Activated CD4-positive, alpha-beta T cell treated with anti-CD3 and anti-CD28 coated beads for 24 hours (primary cell): ENCODE data around the gene RARG.

Experiments
- DNase-seq, 2 donors: peaks; one replicate each; pipeline ENCODE4 v3.0.0-alpha.2; 2020; ENCODE audit warnings: low read depth in 2 of 2

RARG gene

GRCh38 chr12:53244337-53244736, 12.3 kb upstream of the RARG start:
- no peak for DNase-seq

DNA sequence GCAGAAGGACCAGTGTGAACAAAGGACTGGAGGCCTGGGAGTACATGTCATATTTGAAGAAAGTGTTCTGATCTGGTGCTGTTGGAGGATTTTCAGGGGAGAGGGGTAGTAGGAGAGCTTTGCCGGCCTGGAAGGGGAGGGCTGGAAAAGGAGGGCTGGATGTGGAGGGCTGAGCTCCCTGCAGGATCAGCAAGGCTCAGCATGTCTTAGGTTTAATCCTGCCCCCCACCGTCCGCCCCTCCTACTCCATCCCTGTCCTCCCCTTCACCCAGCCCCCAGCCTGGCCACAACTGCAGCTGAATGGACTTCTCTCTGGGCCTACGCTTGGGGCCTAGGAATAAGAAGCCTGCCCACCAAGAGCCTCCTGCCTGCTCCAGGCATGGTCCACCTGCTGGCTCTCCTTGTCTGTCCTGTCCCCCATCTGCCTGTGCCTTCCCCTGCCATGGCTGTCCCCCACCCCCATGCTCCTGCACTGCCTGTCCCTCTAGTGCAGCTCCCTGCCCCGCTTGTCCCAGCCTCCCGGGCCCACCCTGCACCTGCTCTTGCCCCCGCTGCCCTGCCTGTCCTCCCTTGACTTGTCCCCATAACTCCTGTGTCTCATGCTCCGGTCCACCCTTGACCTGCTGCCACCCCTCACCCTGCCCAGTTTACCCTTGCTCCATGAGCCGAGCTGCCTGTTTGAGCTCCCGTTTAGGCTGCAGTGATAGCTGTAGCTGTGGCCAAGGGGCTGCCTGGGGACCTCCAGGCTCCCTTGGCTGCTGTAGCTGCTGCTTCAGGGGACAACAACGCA, 9.8 kb upstream of the RARG start:
- no peak for DNase-seq

GRCh38 chr12:53239643-53240258, 7.7 kb upstream of the RARG start:
- no peak for DNase-seq

DNA sequence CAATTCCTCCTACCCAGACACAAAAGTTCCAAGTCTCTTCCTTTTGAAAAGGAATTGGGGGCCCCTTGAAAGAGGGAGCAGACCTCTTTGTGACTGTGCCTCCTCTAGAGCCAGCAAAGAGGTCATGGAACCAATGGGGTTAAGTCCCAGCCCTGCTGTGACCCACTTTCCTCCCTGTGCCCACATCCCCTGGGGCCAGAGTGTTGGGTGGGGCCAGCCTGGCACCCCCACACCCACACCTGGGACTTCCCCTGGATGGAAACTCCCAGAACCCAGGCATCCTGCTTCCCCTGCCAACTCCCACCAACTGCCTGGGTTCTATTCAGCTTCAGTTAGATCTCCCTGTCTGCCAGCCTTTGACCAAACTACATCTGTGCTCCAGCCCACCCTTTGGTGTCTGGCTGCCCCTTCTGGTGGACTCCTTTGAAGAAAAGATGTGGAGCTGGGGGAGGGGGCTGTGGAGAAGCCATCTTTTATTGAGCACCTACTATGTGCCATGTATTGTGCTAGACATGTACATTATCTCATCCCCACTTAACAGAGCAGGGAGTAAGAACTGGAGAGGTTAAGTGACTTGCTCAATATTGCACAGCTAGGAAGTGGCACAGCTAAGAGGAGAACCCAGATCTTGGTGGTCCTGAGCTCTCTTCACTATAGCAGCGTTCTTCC, 4.6 kb upstream of the RARG start:
- no peak for DNase-seq

- DNase-seq = no peak
Measured at GRCh38 chr12:53235742-53236442, 3.9 kb upstream of the RARG start.

DNA sequence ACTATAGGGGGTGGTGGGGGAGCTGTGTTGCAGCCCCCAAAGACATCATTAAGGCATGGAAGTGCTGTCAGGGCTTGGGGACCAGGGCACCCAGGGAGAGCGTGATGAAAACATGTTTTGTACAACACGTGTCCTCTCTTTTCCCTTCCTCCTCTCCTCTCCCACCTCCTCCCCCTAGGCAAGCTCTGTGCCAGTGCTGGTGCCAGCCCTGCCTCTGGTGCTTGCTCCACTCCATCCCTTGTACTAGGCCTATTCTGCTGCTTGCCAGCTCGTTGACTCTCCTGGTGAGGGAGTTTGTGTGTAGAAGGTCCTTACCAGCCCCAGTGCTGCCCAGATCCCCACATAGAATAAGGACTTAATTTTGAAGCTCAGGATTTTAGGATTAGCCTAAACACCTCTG, 3.2 kb upstream of the RARG start:
- no peak for DNase-seq

DNA sequence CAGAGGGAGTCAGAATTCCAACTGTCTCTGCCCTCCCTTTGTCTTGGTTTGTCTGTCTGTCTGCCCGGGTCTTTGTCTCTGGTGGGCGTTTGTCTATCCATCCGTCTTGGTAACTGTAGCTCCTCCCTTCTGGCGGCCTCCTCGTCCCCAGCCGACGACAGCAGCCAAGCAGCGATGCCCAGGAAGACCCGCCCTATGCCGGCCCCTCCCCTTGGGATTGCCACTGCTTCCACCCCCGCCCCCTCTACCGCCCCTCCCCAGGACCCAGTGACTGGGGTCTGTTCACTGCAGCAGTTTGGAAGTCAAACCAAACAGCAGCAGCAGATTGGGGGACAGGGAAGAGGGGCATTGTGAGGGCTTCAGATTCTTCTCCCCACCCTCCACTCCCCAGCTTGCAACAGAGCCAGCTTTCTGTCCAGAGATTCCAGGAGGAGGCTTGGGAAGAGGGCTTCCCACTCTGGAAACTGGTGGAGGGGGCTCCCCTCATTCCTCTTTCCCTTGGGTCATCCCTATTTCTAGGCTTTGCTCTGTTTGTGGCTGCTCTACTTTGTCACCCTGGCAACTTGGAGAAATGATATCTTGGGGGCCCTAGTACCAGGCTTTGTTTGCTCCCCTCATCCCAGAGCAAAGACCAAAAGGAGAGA, 2.4 kb upstream of the RARG start:
- DNase-seq = no peak

GRCh38 chr12:53233671-53234121, 1.7 kb upstream of the RARG start:
- no peak for DNase-seq

DNA sequence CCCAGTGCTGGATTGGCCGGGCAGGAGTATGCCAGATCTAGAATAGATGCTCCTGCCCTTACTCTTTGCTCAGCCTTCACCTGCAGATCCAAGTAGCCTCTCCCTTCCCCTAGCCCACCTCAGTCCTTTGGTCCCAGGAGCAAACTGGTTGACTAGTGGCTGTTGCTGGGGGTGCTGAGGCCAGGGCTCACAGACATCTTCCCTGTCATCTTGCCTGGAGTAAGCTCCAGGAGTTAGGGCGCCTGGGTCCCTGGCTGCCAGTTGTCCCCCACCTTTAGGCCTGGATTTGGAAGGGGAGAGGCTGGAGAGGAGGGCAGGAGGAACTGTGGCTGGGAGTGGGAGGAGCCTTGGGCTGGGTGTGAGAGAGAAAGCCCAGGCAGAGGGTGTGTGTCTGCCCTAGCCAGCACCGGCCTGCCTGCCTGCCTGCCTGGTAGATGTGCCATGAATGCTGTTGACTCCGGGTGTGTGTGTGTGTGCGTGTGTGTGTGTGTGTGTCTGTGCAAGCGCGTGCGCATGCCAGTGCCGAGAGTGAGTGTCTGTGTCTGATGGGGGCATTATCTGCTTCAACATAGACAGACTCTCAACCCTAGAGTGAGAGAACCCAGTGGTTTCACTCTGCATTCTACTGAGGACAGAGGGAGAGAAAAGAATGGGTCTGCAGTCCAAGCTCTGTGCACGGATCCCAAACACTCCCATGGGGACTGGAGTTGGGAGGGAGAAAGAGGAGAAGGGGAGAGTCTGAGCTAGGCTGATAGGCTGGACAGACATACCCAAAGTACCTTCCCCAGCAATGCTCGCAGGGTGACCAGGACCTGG, 845 bp upstream of the RARG start:
- DNase-seq = no peak

DNA sequence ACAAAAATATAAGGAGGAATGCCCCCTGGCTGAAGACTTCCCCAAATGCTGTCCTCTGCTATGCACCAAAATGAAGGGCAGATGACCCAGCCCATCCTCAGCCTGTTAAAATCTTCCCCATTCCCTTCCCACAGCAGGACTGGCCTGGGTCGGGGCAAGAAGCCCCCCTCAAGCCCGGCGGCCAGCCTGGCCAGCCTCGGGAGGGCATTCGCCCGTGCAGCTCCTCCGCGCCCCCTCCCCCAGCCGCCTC, 413 bp downstream of the RARG start:
- no peak for DNase-seq

DNA sequence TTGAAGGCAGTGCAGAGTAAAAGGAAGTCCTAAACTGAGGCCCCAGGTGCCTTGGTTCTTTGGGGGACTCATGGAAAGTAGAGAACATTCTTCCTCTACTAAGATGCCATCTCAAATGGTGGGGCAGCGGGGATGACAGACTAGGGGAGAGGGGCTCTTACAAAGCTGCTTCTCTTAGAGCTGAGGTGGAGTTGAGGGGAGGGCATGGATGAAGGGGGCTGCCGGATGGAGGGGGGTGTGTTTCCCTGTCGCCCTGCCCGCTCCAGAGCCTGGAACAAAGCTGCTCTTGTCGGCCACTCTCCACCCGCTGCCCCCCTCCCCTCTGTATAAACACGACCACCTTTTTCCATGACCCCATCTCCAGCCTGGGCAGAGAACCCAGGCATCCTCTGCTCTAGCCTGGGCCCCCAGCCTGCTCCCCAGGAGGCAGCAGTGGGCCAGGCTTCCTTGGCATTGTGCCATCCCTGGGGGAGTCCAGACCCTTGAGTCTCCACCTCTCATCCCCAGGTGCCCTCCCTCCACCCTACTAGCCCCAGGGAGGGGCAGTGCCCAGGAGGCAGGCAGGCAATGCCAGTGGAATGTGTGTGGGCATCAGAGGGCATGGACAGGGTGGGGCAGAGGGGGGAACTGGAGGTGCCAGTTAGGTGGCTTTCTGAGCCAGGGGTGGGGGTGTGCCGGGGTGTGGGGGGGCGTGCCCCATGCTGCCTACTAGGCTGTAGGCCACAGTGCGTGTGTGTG, 1.7 kb downstream of the RARG start:
- DNase-seq = no peak

GRCh38 chr12:53229454-53229853, 2.6 kb downstream of the RARG start:
- no peak for DNase-seq

DNA sequence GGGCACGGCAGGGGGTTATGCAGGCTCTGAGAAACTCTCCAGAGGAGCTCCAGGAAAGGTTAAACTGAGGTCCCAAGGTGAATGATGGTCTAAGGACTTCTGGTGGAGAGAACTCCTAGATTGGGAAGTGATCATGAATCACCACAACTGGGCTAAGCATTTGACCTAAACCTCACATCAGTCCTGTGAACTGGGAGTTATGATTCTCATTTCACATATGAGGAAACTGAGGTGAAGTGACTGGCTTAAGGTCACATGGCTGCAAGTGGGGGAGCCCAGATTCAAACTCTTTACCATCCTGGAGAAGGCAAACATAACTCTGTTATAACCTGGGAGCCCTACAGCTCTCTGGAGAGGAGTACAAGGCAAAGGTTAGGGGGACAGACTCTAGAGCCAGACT, 4.2 kb downstream of the RARG start:
- no peak for DNase-seq

DNA sequence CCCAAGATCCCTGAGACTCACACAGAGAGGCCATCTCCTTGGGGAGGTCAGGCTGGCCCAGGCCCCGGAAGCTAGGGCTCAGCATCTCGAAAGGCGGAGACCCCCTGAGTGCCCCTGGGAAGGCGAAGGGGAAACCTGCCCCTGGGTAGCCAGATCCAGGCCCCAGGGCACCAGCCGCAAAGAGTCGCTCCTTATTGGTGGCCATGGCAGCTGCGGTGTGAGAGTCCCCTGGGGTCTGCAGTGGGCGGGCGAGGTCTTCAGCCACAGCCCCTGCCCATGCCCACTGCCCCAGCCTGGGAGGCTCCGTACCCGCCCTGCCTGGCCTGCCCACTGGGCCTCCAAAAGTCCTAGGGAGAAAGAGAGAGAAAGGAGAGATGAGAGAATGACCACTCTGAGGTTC, 4.7 kb downstream of the RARG start:
- no peak for DNase-seq

DNA sequence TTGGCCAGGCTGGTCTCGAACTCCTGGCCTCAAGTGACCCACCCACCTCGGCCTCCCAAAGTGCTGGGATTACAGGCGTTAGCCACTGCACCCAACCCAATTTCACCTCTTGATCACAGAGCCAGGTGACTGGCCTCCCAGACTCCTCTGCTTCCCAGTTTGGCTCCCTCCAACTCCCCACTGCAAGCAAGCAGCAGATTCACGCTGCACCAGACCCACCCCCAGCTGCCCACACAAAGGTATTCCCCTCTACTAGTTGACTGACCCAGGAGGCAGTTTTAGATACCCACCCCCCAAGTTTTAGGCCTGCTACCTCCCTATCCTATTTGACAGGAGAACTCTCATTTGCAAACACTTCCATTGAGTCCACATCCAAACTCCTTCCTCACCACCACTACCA, 5.2 kb downstream of the RARG start:
- DNase-seq = no peak

DNA sequence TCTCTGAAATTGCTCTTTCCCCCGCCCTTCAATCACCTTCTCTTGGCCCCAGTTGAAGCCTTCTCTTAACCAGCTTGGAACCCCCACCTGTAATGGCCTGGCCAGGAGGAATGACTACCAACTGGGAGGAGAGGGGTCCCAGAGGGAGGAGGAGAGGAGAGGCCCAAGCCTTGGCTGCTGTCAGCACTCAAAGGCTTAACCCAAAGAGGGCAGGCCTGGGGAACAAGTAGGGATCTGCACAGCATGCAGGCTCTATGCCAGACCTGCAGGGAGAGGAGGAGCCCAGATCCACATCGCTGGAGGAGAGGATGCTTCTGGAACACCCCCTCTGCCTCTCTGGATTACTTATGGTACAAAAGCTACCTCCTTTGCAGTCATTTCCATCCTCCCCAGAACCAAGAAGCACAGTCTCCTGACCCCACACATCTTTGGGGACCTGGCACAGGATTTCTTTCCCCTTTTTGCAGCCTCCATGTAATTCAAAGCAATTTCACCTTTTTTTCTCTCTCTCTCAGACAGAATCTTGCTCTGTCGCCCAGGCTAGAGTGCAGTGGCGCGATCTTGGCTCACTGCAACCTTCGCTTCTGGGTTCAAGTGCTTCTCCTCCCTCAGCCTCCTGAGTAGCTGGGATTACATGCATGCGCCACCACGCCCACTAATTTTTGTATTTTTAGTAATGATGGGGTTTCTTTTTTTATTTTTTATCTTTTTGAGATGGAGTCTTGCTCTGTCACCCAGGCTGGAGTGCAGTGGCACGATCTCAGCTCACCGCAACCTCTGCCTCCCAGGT, 6.2 kb downstream of the RARG start:
- no peak for DNase-seq

GRCh38 chr12:53224897-53225634, 6.9 kb downstream of the RARG start:
- no peak for DNase-seq

DNA sequence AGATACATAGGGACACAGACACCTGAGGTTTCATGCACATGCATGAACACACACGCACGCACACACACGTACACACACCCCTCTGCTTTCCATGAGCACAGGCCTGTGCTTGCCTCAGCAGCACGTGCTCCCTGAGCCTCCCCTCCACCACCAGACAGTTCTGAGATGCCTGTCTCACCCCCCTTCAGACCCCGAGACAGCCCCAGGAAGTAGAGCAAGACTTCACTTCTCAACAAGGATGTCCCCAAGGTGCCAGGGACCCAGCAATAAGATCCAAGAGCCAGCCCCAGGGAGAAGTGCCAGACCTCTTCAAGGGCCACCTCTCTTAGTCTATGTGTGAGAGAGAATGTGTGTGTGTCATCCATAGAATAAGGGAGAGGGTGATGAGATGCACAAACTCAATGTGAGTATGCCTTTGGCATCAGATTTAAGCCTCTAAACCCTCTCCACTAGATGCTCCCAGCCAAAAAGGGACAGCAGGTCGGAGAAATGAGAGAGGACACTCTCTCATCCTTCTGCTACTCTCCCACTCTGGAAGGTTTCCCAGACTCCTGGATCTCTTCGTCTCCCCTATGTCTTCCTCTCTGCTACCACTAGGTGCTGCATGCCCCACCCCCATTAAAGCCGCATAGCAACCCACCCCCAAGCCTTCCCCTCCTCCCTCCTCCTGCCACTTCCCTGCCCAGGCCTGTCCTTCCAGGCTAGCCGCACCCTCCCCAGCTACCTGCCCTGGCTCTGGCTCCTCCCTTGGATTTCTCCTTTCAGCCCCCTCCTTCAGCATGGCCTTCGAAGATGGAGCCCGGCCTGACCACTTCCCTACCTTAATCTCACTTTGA, 7.7 kb downstream of the RARG start:
- no peak for DNase-seq
